Activated naive CD4-positive, alpha-beta T cell treated with anti-CD3 and anti-CD28 coated beads for 36 hours (primary cell): ENCODE results near the gene CTAGE1. TPM values are rescaled to one million over a fixed set of nuclear protein-coding genes. Genes with fewer than 3 reads are reported as not detected.
"Not testable (repeated sequence)": the region's sequence is repeated elsewhere in the genome, so short reads cannot be mapped to it uniquely, and the experiment has no call there.

Experiments
- CTCF ChIA-PET: fragments of 350-600 bp; sonication (Branson Sonifier 250); formaldehyde crosslinking; loops from one replicate; lab custom pipeline; 2021; ENCODE audit warnings: antibody characterized with exemption; lab: Charles Lee
- DNase-seq: peaks from one replicate; pipeline ENCODE4 v3.0.0-alpha.2; 2020
- H3K27ac Mint-ChIP-seq: one replicate; pipeline ENCODE4 v1.8.0; 2021; ENCODE audit warnings: mild to moderate bottlenecking, mixed read lengths
- H3K27me3 Mint-ChIP-seq: one replicate; pipeline ENCODE4 v1.8.0; 2021; ENCODE audit warnings: low read depth, mixed read lengths
- H3K36me3 Mint-ChIP-seq: one replicate; pipeline ENCODE4 v1.8.0; 2021; ENCODE audit warnings: low read depth, mixed read lengths
- H3K4me1 Mint-ChIP-seq: one replicate; pipeline ENCODE4 v1.8.0; 2021; ENCODE audit warnings: low read depth, mixed read lengths
- H3K4me3 Mint-ChIP-seq: one replicate; pipeline ENCODE4 v1.8.0; 2021; ENCODE audit warnings: mild to moderate bottlenecking, moderate library complexity, mixed read lengths
- H3K9me3 Mint-ChIP-seq: one replicate; pipeline ENCODE4 v1.8.0; 2021; ENCODE audit warnings: mixed read lengths
- intact Hi-C: fragments of 100-400 bp; cut with micrococcal nuclease; formaldehyde crosslinking; loops from one replicate; pipeline ENCODE4 v1.15.1; 2023
- total RNA-seq, 2 experiments: library from RNA; stranded (reverse); gene quantifications; one replicate each; pipeline ENCODE4 v1.2.3, GENCODE V29; 2021

CTAGE1 gene
- total RNA-seq, 2 experiments from 2014 or later: not detected

DNA sequence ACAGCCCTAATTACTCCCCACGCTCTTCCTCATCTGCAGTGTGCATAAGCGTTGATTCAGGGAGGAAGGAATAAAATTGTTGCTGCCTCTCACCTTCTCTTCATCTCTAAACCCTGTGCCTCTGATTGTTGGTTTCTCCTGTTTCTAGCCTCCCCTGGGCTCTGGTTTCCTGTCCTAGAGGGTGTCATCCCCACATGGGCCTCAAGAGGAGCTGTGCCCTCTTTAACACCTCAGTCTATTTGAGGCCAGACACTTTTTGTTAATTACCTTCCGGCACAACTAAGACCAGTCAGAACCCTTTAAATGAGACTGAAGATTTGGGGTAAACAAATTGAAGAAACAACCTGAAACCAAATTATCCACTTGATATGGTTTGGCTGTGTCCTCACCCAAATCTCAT is 9.7 kb downstream of the CTAGE1 start:
- CTCF ChIA-PET: no interaction called here
- intact Hi-C loops: no loop called here
- no peak overlapping the region for H3K27ac Mint-ChIP-seq

GRCh38 chr18:22405142-22405541 is 12.6 kb downstream of the CTAGE1 start:
- DNase-seq: no peak
- no peaks in the 10 kb centered on the region for H3K27me3 Mint-ChIP-seq
- no peak overlapping the region for H3K27ac Mint-ChIP-seq
- H3K36me3 Mint-ChIP-seq: no peaks in the 10 kb centered on the region
- CTCF ChIA-PET: no interaction called here
- no peak overlapping the region for H3K4me3 Mint-ChIP-seq
- no peaks in the 10 kb centered on the region for H3K4me1 Mint-ChIP-seq
- intact Hi-C loops: no loop called here
- H3K9me3 Mint-ChIP-seq: peaks cover 17% of the 10 kb centered on the region

More for the DNA sequence above, 9.7 kb downstream of the CTAGE1 start:
- DNase-seq: no peak
- Mint-ChIP-seq H3K4me1 (no peaks in the 10 kb centered on the region), H3K9me3 (peaks cover 17% of the 10 kb centered on the region), H3K36me3 (no peaks in the 10 kb centered on the region), H3K4me3 (no peak overlapping the region), H3K27me3 (no peaks in the 10 kb centered on the region)

GRCh38 chr18:22403950-22404349 is 13.8 kb downstream of the CTAGE1 start:
- intact Hi-C loops: no loop called here
- H3K27me3 Mint-ChIP-seq: no peaks in the 10 kb centered on the region
- no peaks in the 10 kb centered on the region for H3K4me1 Mint-ChIP-seq
- CTCF ChIA-PET: no interaction called here
- H3K4me3 Mint-ChIP-seq: no peak overlapping the region
- H3K36me3 Mint-ChIP-seq: no peaks in the 10 kb centered on the region
- H3K27ac Mint-ChIP-seq: no peak overlapping the region
- peaks cover 13% of the 10 kb centered on the region for H3K9me3 Mint-ChIP-seq
- no peak for DNase-seq

- Mint-ChIP-seq H3K4me3 (no peak overlapping the region), H3K27ac (no peak overlapping the region), H3K27me3 (no peaks in the 10 kb centered on the region), H3K9me3 (peaks cover 3% of the 10 kb centered on the region), H3K4me1 (no peaks in the 10 kb centered on the region), H3K36me3 (no peaks in the 10 kb centered on the region)
- CTCF ChIA-PET: no interaction called here
- DNase-seq: no peak
- intact Hi-C loops: no loop called here
Observed at GRCh38 chr18:22399949-22400348, 17.8 kb downstream of the CTAGE1 start.

DNA sequence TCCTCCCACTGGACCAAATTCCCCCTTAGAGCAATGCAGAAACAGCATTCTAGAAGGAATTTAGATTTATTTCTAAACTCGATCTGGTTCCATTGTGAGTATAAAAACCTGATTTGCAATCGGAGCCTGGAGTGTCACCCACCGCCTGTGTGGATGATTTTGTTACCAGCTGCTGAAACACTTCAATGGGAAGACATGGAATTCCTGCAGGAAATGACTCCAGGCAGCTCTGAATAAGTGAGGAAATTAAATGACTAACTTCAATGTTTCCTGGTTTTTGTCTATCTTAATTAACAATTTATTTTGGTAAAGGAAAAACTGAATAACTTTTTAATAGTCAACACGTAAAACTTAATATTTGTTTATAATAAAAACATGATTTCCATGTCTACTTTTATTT is 19.3 kb downstream of the CTAGE1 start:
- Mint-ChIP-seq H3K36me3 (no peaks in the 10 kb centered on the region), H3K9me3 (no peaks in the 10 kb centered on the region), H3K4me3 (no peak overlapping the region), H3K4me1 (no peaks in the 10 kb centered on the region), H3K27ac (no peak overlapping the region), H3K27me3 (no peaks in the 10 kb centered on the region)
- intact Hi-C loops: no loop called here
- no peak for DNase-seq
- CTCF ChIA-PET: no interaction called here

- Mint-ChIP-seq H3K27ac (no peak overlapping the region), H3K4me3 (no peak overlapping the region), H3K36me3 (no peaks in the 10 kb centered on the region)
Observed at GRCh38 chr18:22394428-22394827, 23.3 kb downstream of the CTAGE1 start.

DNA sequence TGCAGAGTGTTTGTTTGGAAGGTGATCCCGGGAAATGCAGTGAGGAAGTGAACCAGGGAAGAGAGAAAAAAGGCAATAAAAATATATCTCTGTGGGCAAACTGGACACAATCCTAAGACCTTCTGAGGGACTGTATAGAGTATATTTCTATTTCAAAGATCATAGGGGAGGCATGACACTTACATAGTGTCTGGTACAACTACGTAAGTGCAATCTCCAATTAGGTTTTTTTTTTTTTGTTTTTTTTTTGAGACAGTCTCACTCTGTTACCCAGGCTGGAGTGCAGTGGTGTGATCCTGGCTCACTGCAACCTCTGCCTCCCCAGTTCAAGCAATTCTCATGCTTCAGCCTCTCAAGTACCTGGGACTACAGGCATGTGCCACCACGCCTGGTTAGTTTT is 24.6 kb downstream of the CTAGE1 start:
- intact Hi-C loops, H3K4me3 Mint-ChIP-seq, H3K4me1 Mint-ChIP-seq, H3K9me3 Mint-ChIP-seq, H3K36me3 Mint-ChIP-seq, DNase-seq, CTCF ChIA-PET, H3K27me3 Mint-ChIP-seq, H3K27ac Mint-ChIP-seq: not testable (repeated sequence)

More at GRCh38 chr18:22394428-22394827, 23.3 kb downstream of the CTAGE1 start:
- DNase-seq: no peak
- CTCF ChIA-PET: no interaction called here
- Mint-ChIP-seq H3K4me1 (no peaks in the 10 kb centered on the region), H3K27me3 (no peaks in the 10 kb centered on the region), H3K9me3 (peaks cover 2% of the 10 kb centered on the region)
- intact Hi-C loops: no loop called here

GRCh38 chr18:22391407-22392345 is 26.0 kb downstream of the CTAGE1 start:
- H3K27me3 Mint-ChIP-seq: no peaks in the 10 kb centered on the region
- no peaks in the 10 kb centered on the region for H3K36me3 Mint-ChIP-seq
- no peak overlapping the region for H3K4me3 Mint-ChIP-seq
- H3K9me3 Mint-ChIP-seq: peaks cover 5% of the 10 kb centered on the region
- H3K27ac Mint-ChIP-seq: no peak overlapping the region
- intact Hi-C loops: no loop called here
- no peaks in the 10 kb centered on the region for H3K4me1 Mint-ChIP-seq
- CTCF ChIA-PET: no interaction called here
- DNase-seq: no peak

DNA sequence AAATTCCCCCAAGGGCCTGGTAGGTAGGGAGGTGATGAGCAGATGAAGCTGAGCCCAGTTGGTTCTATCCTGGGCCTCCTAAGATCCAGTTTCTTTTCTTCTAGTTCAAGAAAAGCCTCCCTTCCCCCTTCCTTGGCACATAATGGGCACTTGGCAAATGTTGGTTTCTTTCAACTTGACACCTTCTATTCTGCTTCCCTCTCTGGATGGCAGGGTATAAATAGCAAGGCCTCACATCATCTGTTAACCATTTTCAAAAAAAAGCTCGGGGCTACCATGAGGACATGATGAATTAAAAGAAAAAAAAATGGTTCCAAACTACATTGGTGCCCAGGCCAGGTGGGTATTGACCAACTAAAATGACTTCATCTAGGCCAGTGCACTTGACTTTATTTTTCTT is 29.9 kb downstream of the CTAGE1 start:
- DNase-seq: no peak
- no peak overlapping the region for H3K27ac Mint-ChIP-seq
- intact Hi-C loops: no loop called here
- no peaks in the 10 kb centered on the region for H3K27me3 Mint-ChIP-seq
- no peaks in the 10 kb centered on the region for H3K4me1 Mint-ChIP-seq
- H3K4me3 Mint-ChIP-seq: no peak overlapping the region
- H3K36me3 Mint-ChIP-seq: no peaks in the 10 kb centered on the region
- CTCF ChIA-PET: no interaction called here
- peaks cover 5% of the 10 kb centered on the region for H3K9me3 Mint-ChIP-seq

DNA sequence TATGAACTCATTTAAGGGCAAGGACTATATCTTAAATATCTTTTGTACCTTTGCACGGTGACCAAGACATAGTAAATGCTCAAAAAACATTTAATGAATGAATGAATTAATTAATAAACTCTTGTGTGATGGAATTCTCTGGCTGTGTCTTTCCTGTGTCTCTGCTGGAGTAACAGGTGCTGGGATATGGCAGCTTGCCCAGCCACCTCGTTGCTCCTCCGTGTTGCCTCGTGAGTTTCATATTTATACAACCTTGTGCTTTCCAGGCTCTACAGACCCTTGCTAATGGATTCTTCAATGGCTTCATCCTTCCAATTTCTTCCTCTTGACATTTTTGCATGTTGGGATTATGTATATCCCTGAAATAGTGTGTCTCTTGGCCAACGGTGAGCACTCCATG is 30.4 kb downstream of the CTAGE1 start:
- Mint-ChIP-seq H3K27me3 (no peaks in the 10 kb centered on the region), H3K9me3 (peaks cover 5% of the 10 kb centered on the region), H3K4me1 (no peaks in the 10 kb centered on the region), H3K4me3 (no peak overlapping the region), H3K36me3 (no peaks in the 10 kb centered on the region), H3K27ac (no peak overlapping the region)
- intact Hi-C loops: no loop called here
- CTCF ChIA-PET: no interaction called here
- DNase-seq: no peak

GRCh38 chr18:22385718-22386117 is 32.0 kb downstream of the CTAGE1 start:
- H3K4me3 Mint-ChIP-seq: no peak overlapping the region

GRCh38 chr18:22378672-22379282 is 38.9 kb downstream of the CTAGE1 start:
- no peak overlapping the region for H3K27ac Mint-ChIP-seq
- CTCF ChIA-PET: no interaction called here
- H3K36me3 Mint-ChIP-seq: no peaks in the 10 kb centered on the region
- DNase-seq: no peak
- intact Hi-C loops: no loop called here
- peaks cover 2% of the 10 kb centered on the region for H3K27me3 Mint-ChIP-seq
- H3K9me3 Mint-ChIP-seq: peaks cover 1% of the 10 kb centered on the region
- H3K4me1 Mint-ChIP-seq: no peaks in the 10 kb centered on the region
- no peak overlapping the region for H3K4me3 Mint-ChIP-seq

More at GRCh38 chr18:22385718-22386117, 32.0 kb downstream of the CTAGE1 start:
- intact Hi-C loops: no loop called here
- H3K27me3 Mint-ChIP-seq: no peaks in the 10 kb centered on the region
- H3K9me3 Mint-ChIP-seq: peaks cover 4% of the 10 kb centered on the region
- no peak overlapping the region for H3K27ac Mint-ChIP-seq
- no peaks in the 10 kb centered on the region for H3K4me1 Mint-ChIP-seq
- no peaks in the 10 kb centered on the region for H3K36me3 Mint-ChIP-seq
- CTCF ChIA-PET: no interaction called here
- no peak for DNase-seq

- DNase-seq: no peak
- H3K4me1 Mint-ChIP-seq: no peaks in the 10 kb centered on the region
- CTCF ChIA-PET: no interaction called here
- H3K9me3 Mint-ChIP-seq: peaks cover 1% of the 10 kb centered on the region
- peaks cover 2% of the 10 kb centered on the region for H3K27me3 Mint-ChIP-seq
- no peaks in the 10 kb centered on the region for H3K36me3 Mint-ChIP-seq
- H3K27ac Mint-ChIP-seq: no peak overlapping the region
- H3K4me3 Mint-ChIP-seq: no peak overlapping the region
- intact Hi-C loops: no loop called here
Observed at GRCh38 chr18:22377769-22378168, 39.9 kb downstream of the CTAGE1 start.
